Neural cell (in vitro differentiated cells): ENCODE data around the gene TRAK1. TPM values are rescaled to one million over a fixed set of nuclear protein-coding genes. Genes with fewer than 3 reads are reported as not detected.

Experiments
- H2AFZ ChIP-seq: fragments of 200-600, 300-800 bp; sonication (generic), shearing (Covaris generic); 2 replicates; pipeline ENCODE4 v1.6.0; 2014; ENCODE audit warnings: low read depth, mild to moderate bottlenecking, antibody characterized with exemption, low read length, moderate library complexity
- H3F3A ChIP-seq: fragments of 200-600 bp; shearing (Covaris generic); 2 replicates; pipeline ENCODE4 v1.6.1; 2016; ENCODE audit warnings: mild to moderate bottlenecking, moderate library complexity, mixed read lengths, antibody characterized with exemption, low read length; ENCODE audit not compliant: insufficient read depth, poor library complexity, severe bottlenecking
- H3K27ac ChIP-seq: fragments of 200-600, 300-800 bp; sonication (generic), shearing (Covaris generic); 2 replicates; pipeline ENCODE4 v1.5.1; 2014; ENCODE audit warnings: mild to moderate bottlenecking, low read length, moderate library complexity
- H3K27me3 ChIP-seq: fragments of 300-800, 200-600 bp; sonication (generic), shearing (Covaris generic); 2 replicates; pipeline ENCODE4 v1.6.0; 2014; ENCODE audit warnings: mild to moderate bottlenecking, low read depth, low read length, moderate library complexity; ENCODE audit not compliant: insufficient read depth
- H3K36me3 ChIP-seq: fragments of 300-800, 200-600 bp; sonication (generic), shearing (Covaris generic); 2 replicates; pipeline ENCODE4 v1.5.1; 2014; ENCODE audit warnings: mild to moderate bottlenecking, antibody characterized with exemption, low read length, moderate library complexity; ENCODE audit not compliant: insufficient read depth
- H3K4me2 ChIP-seq: fragments of 300-800, 200-600 bp; sonication (generic), shearing (Covaris generic); 2 replicates; pipeline ENCODE4 v1.6.0; 2014; ENCODE audit warnings: mild to moderate bottlenecking, low read length
- H3K4me3 ChIP-seq: fragments of 300-800, 200-600 bp; sonication (generic), shearing (Covaris generic); 2 replicates; pipeline ENCODE4 v1.5.1; 2014; ENCODE audit warnings: mild to moderate bottlenecking, low read length, moderate library complexity
- H3K79me2 ChIP-seq: fragments of 200-600 bp; shearing (Covaris generic); replicated peaks from 2 replicates; pipeline ENCODE4 v1.6.0; 2014; ENCODE audit warnings: mild to moderate bottlenecking, low read length, moderate library complexity; ENCODE audit not compliant: insufficient read depth
- H3K9ac ChIP-seq: fragments of 300-800, 200-600 bp; sonication (generic), shearing (Covaris generic); 2 replicates; pipeline ENCODE4 v1.6.1; 2016; ENCODE audit warnings: mild to moderate bottlenecking, low read length, mixed read lengths
- H3K9me2 ChIP-seq: fragments of 200-600 bp; shearing (Covaris generic); 2 replicates; pipeline ENCODE4 v1.6.1; 2016; ENCODE audit warnings: mild to moderate bottlenecking, low read length, mixed read lengths; ENCODE audit not compliant: insufficient read depth
- H3K9me3 ChIP-seq: fragments of 200-600, 300-800 bp; sonication (generic), shearing (Covaris generic); 2 replicates; pipeline ENCODE4 v1.6.1; 2016; ENCODE audit warnings: mild to moderate bottlenecking, mixed run types, low read length, moderate library complexity, mixed read lengths
- H4K20me1 ChIP-seq: fragments of 200-600 bp; shearing (Covaris generic); 2 replicates; pipeline ENCODE4 v1.6.1; 2016; ENCODE audit warnings: mild to moderate bottlenecking, mixed run types; ENCODE audit not compliant: insufficient read depth
- EP300 ChIP-seq: fragments of 450-650 bp; conservative IDR thresholded peaks from 2 replicates; pipeline ENCODE4 v1.6.1; 2014; ENCODE audit warnings: antibody characterized with exemption, mild to moderate bottlenecking, moderate library complexity; ENCODE audit not compliant: poor library complexity, severe bottlenecking
- EZH2 ChIP-seq: fragments of 200-600, 300-800 bp; shearing (Covaris generic), sonication (generic); IDR thresholded peaks from 2 replicates; pipeline ENCODE4 v1.6.1; 2014; ENCODE audit warnings: antibody characterized with exemption, low read length, borderline replicate concordance, mild to moderate bottlenecking; ENCODE audit not compliant: insufficient read depth, poor library complexity, severe bottlenecking
- MXI1 ChIP-seq: fragments of 450-650 bp; conservative IDR thresholded peaks from 2 replicates; pipeline ENCODE4 v1.6.1; 2014; ENCODE audit warnings: antibody characterized with exemption, mild to moderate bottlenecking; ENCODE audit not compliant: poor library complexity, severe bottlenecking
- POLR2AphosphoS5 ChIP-seq: IDR thresholded peaks from 2 replicates; pipeline ENCODE4 v1.6.1; 2012
- RAD21 ChIP-seq: fragments of 450-650 bp; conservative IDR thresholded peaks from 2 replicates; pipeline ENCODE4 v1.6.1; 2014; ENCODE audit warnings: antibody characterized with exemption, mild to moderate bottlenecking, moderate library complexity
- TAF1 ChIP-seq: IDR thresholded peaks from 2 replicates; pipeline ENCODE4 v1.6.1; 2012; ENCODE audit warnings: low read depth
- polyA plus RNA-seq: library from polyadenylated mRNA; depleted of rRNA; stranded (reverse); fragments of >200 nt; gene quantifications from 2 replicates; pipeline ENCODE4 v1.2.3, GENCODE V29; 2014
- TF ChIP-seq, protein P1 (sequence below): fragments of 450-650 bp; IDR thresholded peaks from 2 replicates; pipeline ENCODE4 v1.5.1; 2014; ENCODE audit warnings: antibody characterized with exemption, mild to moderate bottlenecking, moderate library complexity; ENCODE audit not compliant: poor library complexity, severe bottlenecking
- TF ChIP-seq, protein P2 (sequence below): IDR thresholded peaks from 2 replicates; pipeline ENCODE4 v1.6.1; 2012; ENCODE audit warnings: borderline replicate concordance

Gene TRAK1
- polyA plus RNA-seq, 1 donor from 2014 or later: 34.7 TPM

GRCh38 chr3:42204867-42205599 is 113.9 kb downstream of the TRAK1 start:
- no peaks in the 10 kb centered on the region for H4K20me1 ChIP-seq
- H3K9me3 ChIP-seq: no peaks in the 10 kb centered on the region
- no peaks in the 10 kb centered on the region for H3K79me2 ChIP-seq
- H3K4me3 ChIP-seq: no peak overlapping the region
- peaks cover 15% of the 10 kb centered on the region for H3K36me3 ChIP-seq
- H3F3A ChIP-seq: no peaks in the 10 kb centered on the region
- no peak overlapping the region for H3K4me2 ChIP-seq
- H3K27me3 ChIP-seq: no peaks in the 10 kb centered on the region
- no peak overlapping the region for H2AFZ ChIP-seq
- no peaks in the 10 kb centered on the region for H3K9me2 ChIP-seq
- no peak for TF ChIP-seq POLR2AphosphoS5
- TF ChIP-seq, protein P1, sequence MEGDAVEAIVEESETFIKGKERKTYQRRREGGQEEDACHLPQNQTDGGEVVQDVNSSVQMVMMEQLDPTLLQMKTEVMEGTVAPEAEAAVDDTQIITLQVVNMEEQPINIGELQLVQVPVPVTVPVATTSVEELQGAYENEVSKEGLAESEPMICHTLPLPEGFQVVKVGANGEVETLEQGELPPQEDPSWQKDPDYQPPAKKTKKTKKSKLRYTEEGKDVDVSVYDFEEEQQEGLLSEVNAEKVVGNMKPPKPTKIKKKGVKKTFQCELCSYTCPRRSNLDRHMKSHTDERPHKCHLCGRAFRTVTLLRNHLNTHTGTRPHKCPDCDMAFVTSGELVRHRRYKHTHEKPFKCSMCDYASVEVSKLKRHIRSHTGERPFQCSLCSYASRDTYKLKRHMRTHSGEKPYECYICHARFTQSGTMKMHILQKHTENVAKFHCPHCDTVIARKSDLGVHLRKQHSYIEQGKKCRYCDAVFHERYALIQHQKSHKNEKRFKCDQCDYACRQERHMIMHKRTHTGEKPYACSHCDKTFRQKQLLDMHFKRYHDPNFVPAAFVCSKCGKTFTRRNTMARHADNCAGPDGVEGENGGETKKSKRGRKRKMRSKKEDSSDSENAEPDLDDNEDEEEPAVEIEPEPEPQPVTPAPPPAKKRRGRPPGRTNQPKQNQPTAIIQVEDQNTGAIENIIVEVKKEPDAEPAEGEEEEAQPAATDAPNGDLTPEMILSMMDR: no peak
- TF ChIP-seq, protein P2, sequence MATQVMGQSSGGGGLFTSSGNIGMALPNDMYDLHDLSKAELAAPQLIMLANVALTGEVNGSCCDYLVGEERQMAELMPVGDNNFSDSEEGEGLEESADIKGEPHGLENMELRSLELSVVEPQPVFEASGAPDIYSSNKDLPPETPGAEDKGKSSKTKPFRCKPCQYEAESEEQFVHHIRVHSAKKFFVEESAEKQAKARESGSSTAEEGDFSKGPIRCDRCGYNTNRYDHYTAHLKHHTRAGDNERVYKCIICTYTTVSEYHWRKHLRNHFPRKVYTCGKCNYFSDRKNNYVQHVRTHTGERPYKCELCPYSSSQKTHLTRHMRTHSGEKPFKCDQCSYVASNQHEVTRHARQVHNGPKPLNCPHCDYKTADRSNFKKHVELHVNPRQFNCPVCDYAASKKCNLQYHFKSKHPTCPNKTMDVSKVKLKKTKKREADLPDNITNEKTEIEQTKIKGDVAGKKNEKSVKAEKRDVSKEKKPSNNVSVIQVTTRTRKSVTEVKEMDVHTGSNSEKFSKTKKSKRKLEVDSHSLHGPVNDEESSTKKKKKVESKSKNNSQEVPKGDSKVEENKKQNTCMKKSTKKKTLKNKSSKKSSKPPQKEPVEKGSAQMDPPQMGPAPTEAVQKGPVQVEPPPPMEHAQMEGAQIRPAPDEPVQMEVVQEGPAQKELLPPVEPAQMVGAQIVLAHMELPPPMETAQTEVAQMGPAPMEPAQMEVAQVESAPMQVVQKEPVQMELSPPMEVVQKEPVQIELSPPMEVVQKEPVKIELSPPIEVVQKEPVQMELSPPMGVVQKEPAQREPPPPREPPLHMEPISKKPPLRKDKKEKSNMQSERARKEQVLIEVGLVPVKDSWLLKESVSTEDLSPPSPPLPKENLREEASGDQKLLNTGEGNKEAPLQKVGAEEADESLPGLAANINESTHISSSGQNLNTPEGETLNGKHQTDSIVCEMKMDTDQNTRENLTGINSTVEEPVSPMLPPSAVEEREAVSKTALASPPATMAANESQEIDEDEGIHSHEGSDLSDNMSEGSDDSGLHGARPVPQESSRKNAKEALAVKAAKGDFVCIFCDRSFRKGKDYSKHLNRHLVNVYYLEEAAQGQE: no peak
- no peak for TF ChIP-seq EP300
- no peak for TF ChIP-seq RAD21
- no peak for TF ChIP-seq TAF1
- TF ChIP-seq MXI1: no peak
- TF ChIP-seq EZH2: no peak
- H3K9ac ChIP-seq: no peak overlapping the region
- H3K27ac ChIP-seq: no peak overlapping the region

DNA sequence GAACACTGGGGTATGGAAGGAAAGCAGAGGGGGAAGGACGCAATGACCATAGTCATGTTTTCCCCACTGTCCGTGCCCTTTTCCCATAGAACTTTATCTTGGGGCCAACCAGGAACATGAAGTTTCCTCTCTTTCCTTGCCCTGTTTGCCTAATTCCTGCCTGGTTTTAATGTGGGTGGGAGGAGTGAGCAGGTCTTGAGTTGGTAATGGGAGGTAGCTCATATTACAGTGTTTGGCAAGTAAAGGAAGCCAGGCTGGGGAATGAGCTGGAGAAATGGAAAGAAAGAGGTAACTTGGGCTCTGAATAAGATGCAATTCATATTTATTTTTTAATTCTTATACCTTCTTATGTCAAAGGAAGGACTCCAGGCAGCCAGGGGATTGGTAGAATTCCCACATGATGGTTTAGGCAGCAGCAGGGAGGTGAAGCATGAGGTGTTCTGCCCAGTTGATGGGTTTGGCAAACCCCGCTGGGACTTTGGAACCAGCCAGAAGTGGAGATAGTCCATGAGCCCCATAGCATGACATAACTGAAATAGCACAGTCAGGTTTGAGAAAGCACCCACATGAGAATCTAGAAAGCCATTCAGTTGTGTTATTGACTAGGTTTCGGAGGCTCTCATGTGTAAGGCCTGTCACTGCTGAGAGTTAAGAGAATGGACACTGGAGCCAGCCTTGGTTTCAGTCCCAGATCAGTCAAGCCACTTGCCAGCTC is 114.8 kb downstream of the TRAK1 start:
- H2AFZ ChIP-seq: no peak overlapping the region
- no peaks in the 10 kb centered on the region for H3K27me3 ChIP-seq
- H3K9ac ChIP-seq: no peak overlapping the region
- peaks cover 15% of the 10 kb centered on the region for H3K36me3 ChIP-seq
- no peak overlapping the region for H3K27ac ChIP-seq
- no peaks in the 10 kb centered on the region for H3K9me3 ChIP-seq
- no peak overlapping the region for H3K4me2 ChIP-seq
- no peak overlapping the region for H3K4me3 ChIP-seq
- TF ChIP-seq EZH2 (no peak), EP300 (no peak)
- TF ChIP-seq, protein P2: no peak
- no peaks in the 10 kb centered on the region for H3F3A ChIP-seq
- no peaks in the 10 kb centered on the region for H3K79me2 ChIP-seq
- no peaks in the 10 kb centered on the region for H4K20me1 ChIP-seq
- no peaks in the 10 kb centered on the region for H3K9me2 ChIP-seq
